Stomach (tissue), 9 donors: Measurements from ENCODE around the gene MED13L. TPM values are rescaled to one million over a fixed set of nuclear protein-coding genes. Genes with fewer than 3 reads are reported as not detected.

Experiments
- DNase-seq, 2 donors: peaks; one replicate each; pipeline versions ENCODE4 v3.0.0 to v3.0.0-alpha.2; 2013 to 2019
- H3K27ac ChIP-seq, 5 donors: fragments of 200-600 bp in 4 of 5; sonication (generic) in 4 of 5; one replicate each; pipeline ENCODE4 v1.5.1; 2013 to 2019; ENCODE audit warnings: mild to moderate bottlenecking in 1 of 5, moderate library complexity in 1 of 5
- H3K27me3 ChIP-seq, 3 donors: fragments of 200-600 bp; sonication (generic); one replicate each; pipeline ENCODE4 v1.5.1; 2017 to 2019; ENCODE audit warnings: mixed run types in 1 of 3
- H3K36me3 ChIP-seq, 4 donors: fragments of 200-600 bp; sonication (generic); 1 replicate in 3 of 4; 2 replicates in 1 of 4; pipeline ENCODE4 v1.5.1; 2016 to 2019
- H3K4me1 ChIP-seq, 4 donors: fragments of 200-600 bp; sonication (generic); one replicate each; pipeline ENCODE4 v1.5.1; 2016 to 2019
- H3K4me3 ChIP-seq, 4 donors: fragments of 200-600 bp; sonication (generic) in 3 of 4; one replicate each; pipeline ENCODE4 v1.5.1; 2016 to 2019; ENCODE audit warnings: mild to moderate bottlenecking in 1 of 4
- H3K9me3 ChIP-seq, 4 donors: fragments of 200-600 bp; sonication (generic); one replicate each; pipeline ENCODE4 v1.5.1; 2016 to 2019
- EP300 ChIP-seq: sonication (generic); formaldehyde crosslinking; IDR thresholded peaks from one replicate; pipeline ENCODE4 v1.6.1; 2017; ENCODE audit warnings: antibody characterized with exemption
- POLR2A ChIP-seq, 4 donors: fragments of 450-650 bp; IDR thresholded peaks; one replicate each; pipeline ENCODE4 v1.6.1; 2016; ENCODE audit warnings: antibody characterized with exemption in 4 of 4, control low read depth in 2 of 4, mild to moderate bottlenecking in 1 of 4, moderate library complexity in 1 of 4
- POLR2AphosphoS5 ChIP-seq, 3 donors: sonication (generic); formaldehyde crosslinking; IDR thresholded peaks; one replicate each; pipeline ENCODE4 v1.6.1; 2016; ENCODE audit warnings: antibody characterized with exemption in 3 of 3
- WGBS, 5 donors: extraction: QIAGEN DNeasy Blood & Tissue Kit in 3 of 5; methylation state at CpG; one replicate each; pipeline versions ENCODE4 v1.1.5 to v1.1.7; 2013 to 2018; 5-methylcytosine and 5-hydroxymethylcytosine counted together
- intact Hi-C: fragments of 100-400 bp; cut with DNase I; formaldehyde crosslinking; loops from one replicate; pipeline ENCODE4 v1.15.1; 2023; ENCODE audit warnings: low total_unique reads
- polyA plus RNA-seq, 3 donors: library from polyadenylated mRNA; stranded (reverse); fragments of 200-250 nt; gene quantifications; one replicate each; pipeline ENCODE4 v1.2.3, GENCODE V29; 2013
- total RNA-seq, 5 donors: library from RNA; depleted of rRNA; stranded (reverse); fragments of >200 nt; gene quantifications; one replicate each; pipeline versions ENCODE4 v1.1.0 to v1.2.3, GENCODE V29; 2014 to 2016
- TF ChIP-seq, protein P1 (sequence below), 7 experiments: fragments of 450-650 bp in 4 of 7; fragments of 200-600 bp in 3 of 7; sonication (generic) in 3 of 7; IDR thresholded peaks; one replicate each; pipeline ENCODE4 v1.5.1; 2016 to 2019; ENCODE audit warnings: antibody characterized with exemption in 7 of 7, control low read depth in 2 of 7, mild to moderate bottlenecking in 1 of 7
- donor health status: healthy with polysubstance abuse.
- donor health status: Bipolar disorder and iron deficiency.
- donor health status: healthy.

Gene MED13L
- total and polyA plus RNA-seq, 8 donors = 10.4 to 305 (median 72.7) TPM

DNA sequence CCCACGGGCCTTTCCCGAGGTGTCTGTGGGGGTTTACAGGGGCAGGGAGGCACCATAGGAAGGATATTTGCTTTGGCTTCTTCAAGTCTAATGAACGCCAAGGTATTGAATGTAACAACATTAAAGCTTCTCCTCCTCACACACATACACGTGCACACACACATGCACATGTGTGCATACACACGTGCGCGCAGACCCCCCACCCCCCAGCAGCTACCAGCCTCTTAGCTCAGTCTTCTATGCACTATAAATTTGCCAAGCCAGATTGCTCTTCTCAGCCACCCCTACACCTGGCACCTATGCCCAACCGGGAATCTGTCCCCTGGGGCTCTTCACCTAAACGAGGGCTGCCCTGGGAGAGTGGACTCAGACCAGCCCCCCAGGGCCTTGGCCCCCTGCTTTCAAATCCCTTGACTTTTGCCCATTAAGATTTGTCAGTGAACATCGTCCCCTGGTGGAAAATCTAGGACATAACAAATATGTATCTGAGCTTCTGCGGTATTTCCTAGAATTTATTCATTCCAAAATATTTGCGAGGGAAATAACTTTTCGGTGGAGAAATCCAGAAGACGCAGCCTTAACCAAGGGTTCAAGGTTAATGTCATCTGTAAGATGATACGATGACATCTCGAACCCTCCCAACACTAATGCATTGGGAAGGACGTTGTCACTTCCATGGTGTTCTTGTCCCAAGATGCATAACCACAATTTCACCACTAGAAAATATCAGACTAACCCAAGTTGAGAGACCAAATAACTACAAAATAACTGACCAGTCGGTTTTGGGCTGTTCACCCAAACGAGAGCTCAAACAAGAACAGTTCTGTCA lies 330.4 kb downstream of the MED13L start:
- H3K36me3 ChIP-seq = peaks cover 0 to 12% (median 8%) of the 10 kb centered on the region in 4 donors
- TF ChIP-seq POLR2A (IDR thresholded peaks at IDR 0.05) (no peak), EP300 (no peak)
- TF ChIP-seq, protein P1, sequence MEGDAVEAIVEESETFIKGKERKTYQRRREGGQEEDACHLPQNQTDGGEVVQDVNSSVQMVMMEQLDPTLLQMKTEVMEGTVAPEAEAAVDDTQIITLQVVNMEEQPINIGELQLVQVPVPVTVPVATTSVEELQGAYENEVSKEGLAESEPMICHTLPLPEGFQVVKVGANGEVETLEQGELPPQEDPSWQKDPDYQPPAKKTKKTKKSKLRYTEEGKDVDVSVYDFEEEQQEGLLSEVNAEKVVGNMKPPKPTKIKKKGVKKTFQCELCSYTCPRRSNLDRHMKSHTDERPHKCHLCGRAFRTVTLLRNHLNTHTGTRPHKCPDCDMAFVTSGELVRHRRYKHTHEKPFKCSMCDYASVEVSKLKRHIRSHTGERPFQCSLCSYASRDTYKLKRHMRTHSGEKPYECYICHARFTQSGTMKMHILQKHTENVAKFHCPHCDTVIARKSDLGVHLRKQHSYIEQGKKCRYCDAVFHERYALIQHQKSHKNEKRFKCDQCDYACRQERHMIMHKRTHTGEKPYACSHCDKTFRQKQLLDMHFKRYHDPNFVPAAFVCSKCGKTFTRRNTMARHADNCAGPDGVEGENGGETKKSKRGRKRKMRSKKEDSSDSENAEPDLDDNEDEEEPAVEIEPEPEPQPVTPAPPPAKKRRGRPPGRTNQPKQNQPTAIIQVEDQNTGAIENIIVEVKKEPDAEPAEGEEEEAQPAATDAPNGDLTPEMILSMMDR (IDR thresholded peaks at IDR 0.05) = peak in 1 of 7 experiments; percentile 18
- no peaks in the 10 kb centered on the region for H3K4me1 ChIP-seq
- H3K27me3 ChIP-seq = no peaks in the 10 kb centered on the region
- H3K9me3 ChIP-seq = no peaks in the 10 kb centered on the region
- no peak overlapping the region for H3K4me3 ChIP-seq
- no peak overlapping the region for H3K27ac ChIP-seq
- no peak for DNase-seq
- WGBS, 5 donors = 74 to 82% (median 77%) methylated on average over 19 of the region's 19 CpGs
- intact Hi-C loops = no loop called here

DNA sequence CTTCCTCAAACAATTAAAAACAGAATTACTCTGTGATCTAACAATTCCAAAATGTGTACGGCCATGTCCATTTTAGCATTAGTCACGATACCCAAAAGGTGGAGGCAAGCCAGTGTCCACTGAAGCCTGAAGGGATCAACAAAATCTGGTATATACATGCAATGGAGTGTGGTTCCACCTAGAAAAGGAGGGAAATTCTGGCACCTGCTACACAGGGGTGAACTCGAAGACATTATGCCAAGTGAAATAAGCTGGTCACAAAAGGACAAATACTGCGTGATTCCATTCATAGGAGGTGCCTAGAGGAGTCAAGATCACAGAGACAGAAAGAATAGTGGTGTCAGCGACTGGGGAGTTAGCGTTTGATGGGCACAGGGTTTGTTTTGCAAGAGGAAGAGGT lies 331.4 kb downstream of the MED13L start:
- Histone ChIP-seq H3K4me1 (no peaks in the 10 kb centered on the region), H3K27ac (no peak overlapping the region), H3K36me3 (peaks cover 0 to 12% (median 8%) of the 10 kb centered on the region in 4 donors), H3K9me3 (no peaks in the 10 kb centered on the region), H3K27me3 (no peaks in the 10 kb centered on the region), H3K4me3 (no peak overlapping the region)
- intact Hi-C loops = no loop called here
- 88 to 95% (median 92%) methylated on average over 6 of the region's 6 CpGs for WGBS, 5 donors
- TF ChIP-seq POLR2AphosphoS5 (IDR thresholded peaks at IDR 0.05) = no peak
- TF ChIP-seq EP300 = no peak
- TF ChIP-seq POLR2A (IDR thresholded peaks at IDR 0.05) = no peak
- TF ChIP-seq, protein P1 (IDR thresholded peaks at IDR 0.05) = no peak
- DNase-seq = no peak

DNA sequence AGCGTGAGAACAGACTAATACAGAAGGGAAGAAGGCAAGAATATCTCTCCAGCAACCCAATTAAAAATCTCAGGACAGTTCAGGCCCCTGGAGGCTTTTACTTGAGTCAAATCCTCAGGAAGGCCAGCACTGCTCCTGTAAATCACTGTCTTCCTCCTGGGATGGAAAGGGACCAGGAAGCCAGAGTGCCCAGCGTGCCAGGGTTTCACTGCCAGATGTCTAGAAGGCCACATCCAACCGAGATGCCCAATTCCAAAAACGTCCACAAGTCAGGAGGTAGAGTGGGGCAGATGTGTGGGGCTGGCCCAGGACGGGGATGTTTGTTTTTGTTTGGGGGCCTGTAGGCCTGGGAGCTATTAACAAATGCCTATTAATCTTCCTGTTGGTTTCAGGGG lies 332.0 kb downstream of the MED13L start:
- no peak overlapping the region for H3K27ac ChIP-seq
- no peaks in the 10 kb centered on the region for H3K27me3 ChIP-seq
- TF ChIP-seq POLR2A (IDR thresholded peaks at IDR 0.05) = no peak
- TF ChIP-seq POLR2AphosphoS5 (IDR thresholded peaks at IDR 0.05) = no peak
- TF ChIP-seq, protein P1 (IDR thresholded peaks at IDR 0.05) = no peak
- no peak for TF ChIP-seq EP300
- DNase-seq = no peak
- intact Hi-C loops = no loop called here
- H3K4me3 ChIP-seq = no peak overlapping the region
- H3K36me3 ChIP-seq = peaks cover 0 to 8% (median 4%) of the 10 kb centered on the region in 4 donors
- H3K4me1 ChIP-seq = no peaks in the 10 kb centered on the region
- 76 to 82% (median 82%) methylated on average over 5 of the region's 5 CpGs for WGBS, 5 donors
- H3K9me3 ChIP-seq = no peaks in the 10 kb centered on the region

DNA sequence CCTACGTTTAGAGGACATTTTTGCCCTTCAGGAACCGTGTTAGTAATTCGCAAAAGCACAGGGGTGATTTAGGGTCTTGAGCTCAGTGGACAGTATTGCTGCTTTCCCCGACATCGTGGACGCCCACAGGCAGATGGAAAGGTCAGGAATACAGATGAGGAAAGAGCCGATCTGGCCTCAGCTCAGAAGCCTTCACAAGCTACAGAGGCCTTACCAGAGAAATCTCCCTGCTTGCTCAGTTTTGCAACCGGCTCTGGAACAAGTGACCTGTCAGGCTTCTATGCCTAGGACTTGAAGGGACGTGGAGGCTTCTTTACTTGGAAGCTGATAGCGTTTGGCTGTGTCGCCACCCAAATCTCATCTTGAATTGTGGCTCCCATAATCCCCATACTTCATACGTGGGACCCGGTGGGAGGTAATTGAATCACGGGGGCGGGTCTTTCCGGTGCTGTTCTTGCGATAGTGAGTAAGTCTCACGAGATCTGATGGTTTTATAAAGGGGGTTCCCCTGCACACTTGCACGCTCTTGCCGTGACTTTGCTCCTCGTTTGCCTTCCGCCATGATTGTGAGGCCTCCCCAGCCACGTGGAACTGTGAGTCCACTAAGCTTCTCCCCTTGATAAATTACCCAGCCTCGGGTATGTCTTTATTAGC lies 332.5 kb downstream of the MED13L start:
- no peak for TF ChIP-seq POLR2A (IDR thresholded peaks at IDR 0.05)
- TF ChIP-seq, protein P1 (IDR thresholded peaks at IDR 0.05) = no peak
- TF ChIP-seq POLR2AphosphoS5 (IDR thresholded peaks at IDR 0.05) = no peak
- no peak for TF ChIP-seq EP300
- 83 to 91% (median 87%) methylated on average over 24 of the region's 24 CpGs for WGBS, 5 donors
- no peak for DNase-seq
- H3K4me1 ChIP-seq = no peaks in the 10 kb centered on the region
- intact Hi-C loops = no loop called here
- no peak overlapping the region for H3K27ac ChIP-seq
- H3K4me3 ChIP-seq = no peak overlapping the region
- peaks cover 0 to 4% (median 0%) of the 10 kb centered on the region in 4 donors for H3K36me3 ChIP-seq
- H3K27me3 ChIP-seq = no peaks in the 10 kb centered on the region
- no peaks in the 10 kb centered on the region for H3K9me3 ChIP-seq
